Uterus (tissue), 4 donors: ENCODE measurements around the gene PRR5L. TPM values are rescaled to one million over a fixed set of nuclear protein-coding genes. Genes with fewer than 3 reads are reported as not detected.

Source experiments
- DNase-seq, 2 donors: peaks; one replicate each; pipeline ENCODE4 v3.0.0-alpha.2; 2019 to 2020
- H3K27ac ChIP-seq, 2 donors: fragments of 200-600 bp; sonication (generic); 1 replicate in 1 of 2; 2 replicates in 1 of 2; pipeline ENCODE4 v1.5.1; 2016 to 2018
- H3K27me3 ChIP-seq, 2 donors: fragments of 200-600 bp; sonication (generic); one replicate each; pipeline ENCODE4 v1.5.1; 2018 to 2019; ENCODE audit warnings: control low read depth in 1 of 2
- H3K36me3 ChIP-seq, 2 donors: fragments of 200-600 bp; sonication (generic); one replicate each; pipeline ENCODE4 v1.5.1; 2019; ENCODE audit warnings: control low read depth in 1 of 2
- H3K4me1 ChIP-seq, 2 donors: fragments of 200-600 bp; sonication (generic); one replicate each; pipeline ENCODE4 v1.5.1; 2018 to 2019; ENCODE audit warnings: control low read depth in 1 of 2
- H3K4me3 ChIP-seq, 2 donors: fragments of 200-600 bp; sonication (generic); 1 replicate in 1 of 2; 2 replicates in 1 of 2; pipeline ENCODE4 v1.5.1; 2018 to 2019; ENCODE audit warnings: mild to moderate bottlenecking in 1 of 2
- H3K9me3 ChIP-seq, 2 donors: fragments of 200-600 bp; sonication (generic); one replicate each; pipeline ENCODE4 v1.5.1; 2019; ENCODE audit warnings: control low read depth in 1 of 2
- POLR2A ChIP-seq, 2 donors: fragments of 450-650 bp; IDR thresholded peaks; one replicate each; pipeline ENCODE4 v1.6.1; 2016; ENCODE audit warnings: antibody characterized with exemption in 2 of 2, mild to moderate bottlenecking in 1 of 2, moderate library complexity in 1 of 2
- intact Hi-C: fragments of 100-400 bp; cut with DNase I; formaldehyde crosslinking; loops from one replicate; pipeline ENCODE4 v1.15.1; 2023; ENCODE audit warnings: low total_unique reads
- total RNA-seq, 4 donors: library from RNA; depleted of rRNA in 3 of 4; stranded (reverse); fragments of >200 nt in 3 of 4; gene quantifications; one replicate each; pipeline versions ENCODE4 v1.1.0 to v1.2.4, GENCODE V29; 2014 to 2023
- TF ChIP-seq, protein P1 (sequence below), 4 experiments: fragments of 200-600 bp in 2 of 4; fragments of 450-650 bp in 2 of 4; sonication (generic) in 2 of 4; IDR thresholded peaks; one replicate each; pipeline ENCODE4 v1.5.1; 2016 to 2019; ENCODE audit warnings: antibody characterized with exemption in 4 of 4, mild to moderate bottlenecking in 2 of 4, moderate library complexity in 1 of 4
- donor health status: DM: yes; HTN: yes; CAD: no.

The PRR5L gene
- total RNA-seq, 4 donors from 2014 or later, result 7.7 to 62.1 (median 27.8) TPM

DNA sequence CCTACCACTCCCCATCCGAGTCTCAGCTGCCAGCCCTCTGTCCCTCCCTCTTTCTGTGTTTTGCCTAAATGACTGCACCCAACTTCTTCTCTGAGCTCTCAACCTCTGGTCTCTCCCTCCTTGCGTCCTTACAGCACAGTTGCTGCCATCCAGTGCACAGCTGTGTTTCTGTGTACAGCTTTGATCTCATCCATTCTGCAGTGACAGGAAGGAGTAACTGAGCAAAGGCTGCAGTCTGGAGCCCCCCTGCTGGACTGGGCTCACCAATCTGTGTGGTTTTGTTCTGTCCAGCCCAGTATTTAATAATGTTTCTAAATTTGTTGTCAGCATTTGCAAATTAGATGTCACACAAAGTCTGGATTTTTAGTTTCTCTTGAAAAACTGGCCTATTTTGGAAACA, 43.8 kb downstream of the PRR5L start:
- Histone ChIP-seq H3K27ac (no peak overlapping the region), H3K4me1 (no peaks in the 10 kb centered on the region), H3K9me3 (no peaks in the 10 kb centered on the region), H3K36me3 (no peaks in the 10 kb centered on the region), H3K27me3 (no peaks in the 10 kb centered on the region), H3K4me3 (no peak overlapping the region)
- DNase-seq, result no peak
- intact Hi-C loops, result no loop called here
- TF ChIP-seq POLR2A (IDR thresholded peaks at IDR 0.05), result no peak
- TF ChIP-seq, protein P1, sequence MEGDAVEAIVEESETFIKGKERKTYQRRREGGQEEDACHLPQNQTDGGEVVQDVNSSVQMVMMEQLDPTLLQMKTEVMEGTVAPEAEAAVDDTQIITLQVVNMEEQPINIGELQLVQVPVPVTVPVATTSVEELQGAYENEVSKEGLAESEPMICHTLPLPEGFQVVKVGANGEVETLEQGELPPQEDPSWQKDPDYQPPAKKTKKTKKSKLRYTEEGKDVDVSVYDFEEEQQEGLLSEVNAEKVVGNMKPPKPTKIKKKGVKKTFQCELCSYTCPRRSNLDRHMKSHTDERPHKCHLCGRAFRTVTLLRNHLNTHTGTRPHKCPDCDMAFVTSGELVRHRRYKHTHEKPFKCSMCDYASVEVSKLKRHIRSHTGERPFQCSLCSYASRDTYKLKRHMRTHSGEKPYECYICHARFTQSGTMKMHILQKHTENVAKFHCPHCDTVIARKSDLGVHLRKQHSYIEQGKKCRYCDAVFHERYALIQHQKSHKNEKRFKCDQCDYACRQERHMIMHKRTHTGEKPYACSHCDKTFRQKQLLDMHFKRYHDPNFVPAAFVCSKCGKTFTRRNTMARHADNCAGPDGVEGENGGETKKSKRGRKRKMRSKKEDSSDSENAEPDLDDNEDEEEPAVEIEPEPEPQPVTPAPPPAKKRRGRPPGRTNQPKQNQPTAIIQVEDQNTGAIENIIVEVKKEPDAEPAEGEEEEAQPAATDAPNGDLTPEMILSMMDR (IDR thresholded peaks at IDR 0.05), result no peak

DNA sequence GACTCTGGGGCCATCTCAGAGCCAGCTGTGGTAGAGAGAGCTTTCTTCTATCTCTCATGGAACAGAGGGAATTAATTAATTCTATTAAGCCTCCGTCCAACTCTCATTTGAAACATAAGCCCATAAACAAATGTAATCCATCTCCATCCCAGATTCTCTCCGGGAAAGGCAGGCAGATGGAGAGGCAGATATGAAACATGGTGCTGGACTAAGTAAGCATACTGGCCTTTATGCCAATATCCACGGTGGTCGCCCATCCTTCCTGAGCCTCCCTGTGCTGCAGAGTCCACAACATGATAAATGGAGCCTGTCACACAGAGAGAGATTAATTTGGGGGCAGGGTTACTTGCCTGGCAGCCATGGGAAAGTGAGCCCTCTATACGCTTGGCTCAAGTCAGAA, 44.8 kb downstream of the PRR5L start:
- DNase-seq, result no peak
- intact Hi-C loops, result no loop called here
- Histone ChIP-seq H3K27me3 (no peaks in the 10 kb centered on the region), H3K36me3 (no peaks in the 10 kb centered on the region), H3K4me3 (no peak overlapping the region), H3K27ac (no peak overlapping the region), H3K4me1 (no peaks in the 10 kb centered on the region), H3K9me3 (no peaks in the 10 kb centered on the region)
- TF ChIP-seq, protein P1 (IDR thresholded peaks at IDR 0.05), result no peak
- TF ChIP-seq POLR2A (IDR thresholded peaks at IDR 0.05), result no peak

DNA sequence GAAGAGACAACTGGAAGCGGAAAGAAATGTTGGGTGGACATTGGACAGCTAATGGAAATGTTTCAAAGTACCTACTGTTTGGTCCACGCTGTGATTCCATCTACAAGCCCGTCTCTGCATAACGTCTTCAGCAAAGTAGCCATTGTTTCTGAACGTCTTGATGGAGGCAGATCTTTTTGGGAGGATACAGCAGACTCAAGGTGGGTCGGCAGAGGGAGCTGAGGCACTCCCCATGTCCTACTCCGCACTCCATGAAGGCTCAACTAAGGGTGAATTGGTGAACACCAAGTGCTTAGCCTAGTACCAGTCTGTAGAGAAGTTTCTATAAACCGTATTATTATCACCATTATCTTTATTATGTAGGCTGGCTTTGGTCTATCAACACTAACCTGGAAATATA, 45.8 kb downstream of the PRR5L start:
- Histone ChIP-seq H3K27me3 (no peaks in the 10 kb centered on the region), H3K4me3 (no peak overlapping the region), H3K9me3 (no peaks in the 10 kb centered on the region), H3K4me1 (no peaks in the 10 kb centered on the region), H3K36me3 (no peaks in the 10 kb centered on the region), H3K27ac (no peak overlapping the region)
- intact Hi-C loops, result no loop called here
- DNase-seq, result no peak
- no peak for TF ChIP-seq POLR2A (IDR thresholded peaks at IDR 0.05)
- TF ChIP-seq, protein P1 (IDR thresholded peaks at IDR 0.05), result no peak

DNA sequence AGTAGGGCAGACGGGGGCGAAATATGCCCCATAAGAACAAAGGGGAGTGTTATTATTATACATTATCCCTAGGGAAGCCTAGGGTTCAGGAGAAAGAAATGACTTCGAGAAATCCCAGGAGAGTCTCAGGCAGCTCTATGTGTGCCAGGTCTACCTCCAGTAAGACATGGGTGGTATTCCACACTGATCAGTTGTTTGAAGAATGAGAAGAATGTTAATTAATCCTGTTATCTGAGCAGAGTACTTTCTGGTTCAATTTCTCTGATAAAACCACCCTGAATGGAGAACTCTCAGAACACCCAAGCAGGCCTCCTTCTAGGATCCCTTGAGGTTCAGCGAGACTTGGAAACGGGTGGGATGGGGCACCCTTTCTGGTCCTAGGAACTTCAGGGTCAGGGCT, 46.2 kb downstream of the PRR5L start:
- intact Hi-C loops, result no loop called here
- no peaks in the 10 kb centered on the region for H3K9me3 ChIP-seq
- H3K4me1 ChIP-seq, result no peaks in the 10 kb centered on the region
- no peaks in the 10 kb centered on the region for H3K27me3 ChIP-seq
- H3K36me3 ChIP-seq, result no peaks in the 10 kb centered on the region
- DNase-seq, result no peak
- H3K4me3 ChIP-seq, result no peak overlapping the region
- H3K27ac ChIP-seq, result no peak overlapping the region
- TF ChIP-seq, protein P1 (IDR thresholded peaks at IDR 0.05), result no peak
- no peak for TF ChIP-seq POLR2A (IDR thresholded peaks at IDR 0.05)

GRCh38 chr11:36343436-36343835, 47.3 kb downstream of the PRR5L start:
- Histone ChIP-seq H3K27ac (no peak overlapping the region), H3K36me3 (no peaks in the 10 kb centered on the region), H3K27me3 (no peaks in the 10 kb centered on the region), H3K9me3 (no peaks in the 10 kb centered on the region), H3K4me1 (no peaks in the 10 kb centered on the region), H3K4me3 (no peak overlapping the region)
- no peak for DNase-seq
- intact Hi-C loops, result no loop called here
- no peak for TF ChIP-seq POLR2A (IDR thresholded peaks at IDR 0.05)

DNA sequence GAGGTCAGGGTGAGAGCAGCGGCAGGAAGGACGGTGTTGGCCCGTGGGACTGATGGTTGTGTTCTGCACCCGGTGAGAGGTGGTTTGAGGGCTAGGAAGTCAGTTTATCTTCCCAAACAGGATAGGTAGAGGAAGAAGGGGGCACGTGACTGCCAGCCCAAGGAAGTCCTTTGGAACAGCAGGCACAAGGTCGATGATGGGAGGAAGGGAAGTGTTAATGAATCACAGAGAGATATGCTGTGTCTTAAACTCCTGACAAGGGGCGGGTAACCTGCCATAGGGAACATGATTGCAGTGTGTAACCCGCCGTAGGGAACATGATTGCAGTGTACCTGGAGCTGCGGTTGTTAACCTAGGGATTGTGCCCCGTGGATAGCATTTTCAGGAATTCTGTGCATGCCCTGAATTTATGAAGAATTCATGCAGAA, 49.0 kb downstream of the PRR5L start:
- no peaks in the 10 kb centered on the region for H3K27me3 ChIP-seq
- no peak for TF ChIP-seq POLR2A (IDR thresholded peaks at IDR 0.05)
- TF ChIP-seq, protein P1 (IDR thresholded peaks at IDR 0.05), result no peak
- no peaks in the 10 kb centered on the region for H3K9me3 ChIP-seq
- no peak for DNase-seq
- no peaks in the 10 kb centered on the region for H3K36me3 ChIP-seq
- no peak overlapping the region for H3K27ac ChIP-seq
- no peaks in the 10 kb centered on the region for H3K4me1 ChIP-seq
- intact Hi-C loops, result no loop called here
- no peak overlapping the region for H3K4me3 ChIP-seq
